ENCODE measurements around the gene COA4.

The COA4 gene

GRCh38 chr11:73851046-73851764, 25.4 kb downstream of the COA4 start:
- H3K27ac ChIP-seq = no peak overlapping the region
- TF ChIP-seq CTCF (IDR thresholded peaks at IDR 0.05) (no peak), ZFX (IDR thresholded peaks at IDR 0.05; ENCODE audit: borderline replicate concordance) (no peak)

GRCh38 chr11:73839123-73839457, 37.6 kb downstream of the COA4 start:
- TF ChIP-seq CTCF (IDR thresholded peaks at IDR 0.05) = no peak
- TF ChIP-seq ZFX (IDR thresholded peaks at IDR 0.05; ENCODE audit: borderline replicate concordance) = no peak
- no peak overlapping the region for H3K27ac ChIP-seq

DNA sequence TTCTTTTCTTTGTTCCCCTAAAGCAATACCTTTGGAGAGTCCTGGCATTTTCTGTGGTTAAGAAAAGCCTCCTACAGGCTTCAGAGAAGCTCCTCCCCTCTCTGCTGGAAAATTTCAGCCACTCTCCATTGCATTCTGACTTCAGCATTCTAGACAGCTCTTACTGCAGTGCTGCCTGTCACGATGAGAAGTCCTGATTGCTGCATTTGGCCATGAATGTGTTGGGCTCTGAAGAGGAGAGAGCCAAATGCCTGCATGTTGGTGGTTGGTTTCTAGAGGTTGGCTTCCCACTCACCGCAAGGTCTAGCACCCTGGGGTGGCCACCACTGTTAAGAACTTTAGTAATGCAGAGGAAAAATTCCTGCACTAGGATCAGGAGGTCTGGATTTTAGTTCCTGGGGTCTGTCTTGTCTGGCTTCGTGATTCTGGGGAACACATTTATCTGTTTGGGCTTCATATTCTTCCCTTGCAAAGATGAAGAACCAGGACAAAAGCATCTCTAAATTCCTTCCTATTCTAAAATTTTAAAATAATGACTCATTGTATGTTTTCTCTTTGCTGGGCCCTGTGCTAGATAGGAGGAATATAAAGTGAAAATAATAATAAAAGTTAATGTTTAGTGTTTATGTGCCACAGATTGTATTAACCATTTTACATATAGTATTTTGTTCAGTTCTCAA, 38.1 kb downstream of the COA4 start:
- no peak overlapping the region for H3K27ac ChIP-seq
- TF ChIP-seq CTCF (IDR thresholded peaks at IDR 0.05) (no peak), ZFX (IDR thresholded peaks at IDR 0.05; ENCODE audit: borderline replicate concordance) (no peak)

DNA sequence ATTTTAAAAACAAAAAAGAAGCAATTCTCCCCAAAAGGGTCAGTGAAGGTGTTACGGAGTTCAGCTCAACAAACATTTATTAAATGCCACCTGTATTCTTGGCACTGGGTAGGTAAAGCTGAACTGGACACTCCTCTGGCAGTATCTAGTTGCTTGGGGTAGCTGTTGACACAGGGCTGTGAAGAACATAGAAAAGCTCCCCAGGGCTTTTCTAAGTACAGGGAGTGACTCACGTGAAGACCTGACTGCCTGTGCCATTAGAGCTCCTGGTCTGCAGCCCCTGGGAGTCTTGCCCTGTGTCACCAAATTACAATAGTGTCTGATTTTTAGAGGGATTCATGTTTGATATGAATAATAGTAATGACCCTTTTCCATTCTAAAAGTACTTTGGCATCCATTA, 43.6 kb downstream of the COA4 start:
- H3K27ac ChIP-seq = no peak overlapping the region
- no peak for TF ChIP-seq ZFX (IDR thresholded peaks at IDR 0.05; ENCODE audit: borderline replicate concordance)
- no peak for TF ChIP-seq CTCF (IDR thresholded peaks at IDR 0.05)

- TF ChIP-seq CTCF (IDR thresholded peaks at IDR 0.05) (no peak), ZFX (IDR thresholded peaks at IDR 0.05; ENCODE audit: borderline replicate concordance) (no peak)
- no peak overlapping the region for H3K27ac ChIP-seq
Measured at GRCh38 chr11:73830261-73830660, 46.4 kb downstream of the COA4 start.

Data from 22Rv1 (cell line).